Neural progenitor cell (in vitro differentiated cells): ENCODE results near the gene TMEM107. TPM values are rescaled to one million over a fixed set of nuclear protein-coding genes. Genes with fewer than 3 reads are reported as not detected.

Source experiments
- DNase-seq: peaks from one replicate; pipeline ENCODE4 v3.0.0-alpha.2; 2016; ENCODE audit warnings: low spot score
- H2AFZ ChIP-seq: fragments of 200-600 bp; sonication (generic); replicated peaks from 2 replicates; pipeline ENCODE4 v1.6.1; 2016; ENCODE audit warnings: antibody characterized with exemption
- H3F3A ChIP-seq: fragments of 200-600 bp; sonication (generic); 2 replicates; pipeline ENCODE4 v1.6.1; 2016; ENCODE audit warnings: antibody characterized with exemption, low read depth
- H3K27ac ChIP-seq: fragments of 200-600 bp; sonication (generic); 2 replicates; pipeline ENCODE4 v1.5.1; 2016; ENCODE audit warnings: mild to moderate bottlenecking
- H3K27me3 ChIP-seq: fragments of 200-600 bp; sonication (generic); 2 replicates; pipeline ENCODE4 v1.6.1; 2016; ENCODE audit warnings: mild to moderate bottlenecking, moderate library complexity
- H3K36me3 ChIP-seq: fragments of 200-600 bp; sonication (generic); 2 replicates; pipeline ENCODE4 v1.5.1; 2016
- H3K4me1 ChIP-seq: fragments of 200-600 bp; sonication (generic); 2 replicates; pipeline ENCODE4 v1.6.1; 2016; ENCODE audit warnings: mixed run types
- H3K4me2 ChIP-seq: fragments of 200-600 bp; sonication (generic); 2 replicates; pipeline ENCODE4 v1.6.1; 2016
- H3K4me3 ChIP-seq: fragments of 200-600 bp; sonication (generic); 2 replicates; pipeline ENCODE4 v1.5.1; 2016
- H3K79me2 ChIP-seq: fragments of 200-600 bp; sonication (generic); 2 replicates; pipeline ENCODE4 v1.6.1; 2016; ENCODE audit warnings: low read depth
- H3K9ac ChIP-seq: fragments of 200-600 bp; sonication (generic); 2 replicates; pipeline ENCODE4 v1.6.1; 2016
- H3K9me3 ChIP-seq: fragments of 200-600 bp; sonication (generic); 2 replicates; pipeline ENCODE4 v1.5.1; 2016; ENCODE audit warnings: low read depth
- H4K20me1 ChIP-seq: fragments of 200-600 bp; sonication (generic); 2 replicates; pipeline ENCODE4 v1.6.1; 2016; ENCODE audit warnings: low read depth
- H3K27ac Mint-ChIP-seq: 3 replicates; pipeline ENCODE4 v1.8.0; 2021; ENCODE audit warnings: mixed read lengths
- H3K27me3 Mint-ChIP-seq: 2 replicates; pipeline ENCODE4 v1.8.0; 2022; ENCODE audit warnings: low read depth, mild to moderate bottlenecking, inconsistent platforms, moderate library complexity, mixed read lengths; ENCODE audit not compliant: insufficient read depth
- H3K36me3 Mint-ChIP-seq: 3 replicates; pipeline ENCODE4 v1.8.0; 2021; ENCODE audit warnings: mixed read lengths
- H3K4me1 Mint-ChIP-seq: 3 replicates; pipeline ENCODE4 v1.8.0; 2021; ENCODE audit warnings: mixed read lengths
- H3K4me3 Mint-ChIP-seq: 3 replicates; pipeline ENCODE4 v1.8.0; 2021; ENCODE audit warnings: mild to moderate bottlenecking, moderate library complexity, mixed read lengths
- H3K9me3 Mint-ChIP-seq: 3 replicates; pipeline ENCODE4 v1.8.0; 2020; ENCODE audit warnings: mixed read lengths
- CTCF ChIP-seq: fragments of 200-600 bp; sonication (generic); IDR thresholded peaks from 2 replicates; pipeline ENCODE4 v1.5.1; 2017; ENCODE audit warnings: antibody characterized with exemption, mild to moderate bottlenecking
- EZH2 ChIP-seq: fragments of 200-600 bp; sonication (generic); IDR thresholded peaks from 2 replicates; pipeline ENCODE4 v1.6.1; 2017; ENCODE audit warnings: antibody characterized with exemption, mild to moderate bottlenecking, moderate library complexity
- EZH2phosphoT487 ChIP-seq: fragments of 200-600 bp; sonication (generic); IDR thresholded peaks from 2 replicates; pipeline ENCODE4 v1.6.1; 2017; ENCODE audit warnings: antibody characterized with exemption
- total RNA-seq: library from RNA; depleted of rRNA; stranded (reverse); fragments of >200 nt; gene quantifications from 2 replicates; pipeline ENCODE4 v1.2.3, GENCODE V29; 2015; ENCODE audit warnings: low replicate concordance

Gene TMEM107
- total RNA-seq, 1 donor from 2014 or later, result 26.0 TPM

- peaks cover 7% of the 10 kb centered on the region for H3K27me3 Mint-ChIP-seq
- peaks cover 24% of the 10 kb centered on the region for H3K4me1 Mint-ChIP-seq
- no peak overlapping the region for H3K27ac ChIP-seq
- no peak overlapping the region for H3K4me3 Mint-ChIP-seq
- H3K4me2 ChIP-seq, result peak overlapping the region; percentile 80
- H3K27me3 ChIP-seq, result no peaks in the 10 kb centered on the region
- no peak overlapping the region for H3K27ac Mint-ChIP-seq
- peaks cover 2% of the 10 kb centered on the region for H3K79me2 ChIP-seq
- peaks cover 18% of the 10 kb centered on the region for H3K4me1 ChIP-seq
- H3F3A ChIP-seq, result peaks cover 66% of the 10 kb centered on the region
- no peaks in the 10 kb centered on the region for H3K9me3 Mint-ChIP-seq
- H3K36me3 ChIP-seq, result no peaks in the 10 kb centered on the region
- H2AFZ ChIP-seq, result no peak overlapping the region
- H3K9ac ChIP-seq, result peak overlapping the region; percentile 2
- peak overlapping the region; percentile 58 for H3K4me3 ChIP-seq
- TF ChIP-seq EZH2 (no peak), CTCF (no peak), EZH2phosphoT487 (no peak)
- H3K9me3 ChIP-seq, result no peaks in the 10 kb centered on the region
- peaks cover 33% of the 10 kb centered on the region for H4K20me1 ChIP-seq
- H3K36me3 Mint-ChIP-seq, result peaks cover 1% of the 10 kb centered on the region
- peak; percentile 59 for DNase-seq
Measured at GRCh38 chr17:8155996-8156245, 20.3 kb downstream of the TMEM107 start.

- H3K27me3 ChIP-seq, result no peaks in the 10 kb centered on the region
- Mint-ChIP-seq H3K9me3 (no peaks in the 10 kb centered on the region), H3K4me1 (peaks cover 24% of the 10 kb centered on the region), H3K36me3 (no peaks in the 10 kb centered on the region), H3K4me3 (no peak overlapping the region), H3K27ac (no peak overlapping the region), H3K27me3 (peaks cover 7% of the 10 kb centered on the region)
- H3K4me2 ChIP-seq, result peak overlapping the region; percentile 80
- no peaks in the 10 kb centered on the region for H3K9me3 ChIP-seq
- no peaks in the 10 kb centered on the region for H3K36me3 ChIP-seq
- peak overlapping the region; percentile 2 for H3K9ac ChIP-seq
- H2AFZ ChIP-seq, result no peak overlapping the region
- no peaks in the 10 kb centered on the region for H3K79me2 ChIP-seq
- TF ChIP-seq CTCF (no peak), EZH2 (no peak), EZH2phosphoT487 (no peak)
- H3F3A ChIP-seq, result peaks cover 66% of the 10 kb centered on the region
- peak; percentile 29 for DNase-seq
- H3K27ac ChIP-seq, result no peak overlapping the region
- H4K20me1 ChIP-seq, result peaks cover 36% of the 10 kb centered on the region
- peaks cover 18% of the 10 kb centered on the region for H3K4me1 ChIP-seq
- H3K4me3 ChIP-seq, result peak overlapping the region; percentile 58
Measured at GRCh38 chr17:8155231-8155995, 20.8 kb downstream of the TMEM107 start.

- H3K9me3 Mint-ChIP-seq, result no peaks in the 10 kb centered on the region
Measured at GRCh38 chr17:8154608-8155155, 21.5 kb downstream of the TMEM107 start.

More at GRCh38 chr17:8154608-8155155, 21.5 kb downstream of the TMEM107 start:
- no peaks in the 10 kb centered on the region for H3K9me3 ChIP-seq
- H3K4me2 ChIP-seq, result peak overlapping the region; percentile 80
- H3K4me1 ChIP-seq, result peaks cover 18% of the 10 kb centered on the region
- no peaks in the 10 kb centered on the region for H3K36me3 Mint-ChIP-seq
- H4K20me1 ChIP-seq, result peaks cover 35% of the 10 kb centered on the region
- peak overlapping the region; percentile 55 for H2AFZ ChIP-seq
- TF ChIP-seq EZH2 (peak; percentile 12), EZH2phosphoT487 (no peak)
- no peak overlapping the region for H3K9ac ChIP-seq
- H3K27ac Mint-ChIP-seq, result peak overlapping the region; percentile 100
- H3K36me3 ChIP-seq, result no peaks in the 10 kb centered on the region
- peaks cover 21% of the 10 kb centered on the region for H3K4me1 Mint-ChIP-seq
- peak overlapping the region; percentile 46 for H3K4me3 ChIP-seq
- DNase-seq, result no peak
- H3K79me2 ChIP-seq, result no peaks in the 10 kb centered on the region
- H3K27ac ChIP-seq, result peak overlapping the region; percentile 8
- H3F3A ChIP-seq, result peaks cover 66% of the 10 kb centered on the region
- H3K27me3 ChIP-seq, result no peaks in the 10 kb centered on the region
- H3K4me3 Mint-ChIP-seq, result no peak overlapping the region
- H3K27me3 Mint-ChIP-seq, result peaks cover 11% of the 10 kb centered on the region
